GM19240 (cell line): ENCODE data around the gene CCDC158.
A peak's percentile ranks its signal among the peaks of the same experiment; 100 is the strongest.
"Not testable (repeated sequence)": the region's sequence is repeated elsewhere in the genome, so short reads cannot be mapped to it uniquely, and the experiment has no call there.

Source experiments
- DNase-seq: peaks from one replicate; pipeline ENCODE4 v3.0.0; 2011; ENCODE audit warnings: low spot score; ENCODE audit not compliant: insufficient read length

The CCDC158 gene

GRCh38 chr4:76311896-76312331 lies 109.0 kb downstream of the CCDC158 start:
- no peak for DNase-seq

- no peak for DNase-seq
These were observed 110.3 kb downstream of the CCDC158 start for GRCh38 chr4:76310683-76311082.

- no peak for DNase-seq
These were observed 110.9 kb downstream of the CCDC158 start for GRCh38 chr4:76309939-76310550.

- no peak for DNase-seq
These were observed 112.4 kb downstream of the CCDC158 start for GRCh38 chr4:76308548-76308947.

- DNase-seq: no peak
These were observed 113.3 kb downstream of the CCDC158 start for GRCh38 chr4:76307660-76308014.

- no peak for DNase-seq
These were observed 113.9 kb downstream of the CCDC158 start for GRCh38 chr4:76306882-76307659.

- no peak for DNase-seq
These were observed 114.7 kb downstream of the CCDC158 start, which contains the start of gene STBD1 for GRCh38 chr4:76305971-76306881. TSS of gene STBD1 (plus strand) at chr4:76306733. CDS start at chr4:76306770, 37 bp downstream.

- DNase-seq: no peak
These were observed 115.8 kb downstream of the CCDC158 start for GRCh38 chr4:76305033-76305687.

GRCh38 chr4:76302826-76303438 lies 118.0 kb downstream of the CCDC158 start:
- no peak for DNase-seq

- no peak for DNase-seq
These were observed 119.2 kb downstream of the CCDC158 start for GRCh38 chr4:76301775-76302162.

- peak; percentile 86 for DNase-seq
These were observed 119.7 kb downstream of the CCDC158 start for GRCh38 chr4:76301068-76301774.

- DNase-seq: no peak
These were observed 120.9 kb downstream of the CCDC158 start for GRCh38 chr4:76300012-76300411.

- no peak for DNase-seq
These were observed 122.7 kb downstream of the CCDC158 start for GRCh38 chr4:76298227-76298626.

GRCh38 chr4:76296286-76296820 lies 124.6 kb downstream of the CCDC158 start:
- DNase-seq: no peak

GRCh38 chr4:76293772-76294171 lies 127.2 kb downstream of the CCDC158 start:
- no peak for DNase-seq

- no peak for DNase-seq
These were observed 128.2 kb downstream of the CCDC158 start for GRCh38 chr4:76292730-76293129.

- not testable (repeated sequence) for DNase-seq
These were observed 133.1 kb downstream of the CCDC158 start for GRCh38 chr4:76287811-76288210.

- no peak for DNase-seq
These were observed 137.0 kb downstream of the CCDC158 start for GRCh38 chr4:76283900-76284299.

- no peak for DNase-seq
These were observed 137.8 kb downstream of the CCDC158 start for GRCh38 chr4:76282941-76283689.
